ENCODE results near the gene PHTF1.
A peak's percentile ranks its signal among the peaks of the same experiment; 100 is the strongest.

PHTF1 gene

GRCh38 chr1:113759333-113760101 lies at the start of gene PHTF1:
Gene PHTF1 (minus strand): TSS chr1:113759486. CDS start chr1:113758703, 783 bp downstream.
- DNase-seq, result peak; percentile 58 to 68

GRCh38 chr1:113808450-113809195 lies 49.3 kb upstream of the PHTF1 start:
- no peak for DNase-seq

- DNase-seq, result no peak
These were observed 46.4 kb upstream of the PHTF1 start for GRCh38 chr1:113805639-113806038.

GRCh38 chr1:113805256-113805531 lies 45.9 kb upstream of the PHTF1 start:
- DNase-seq, result no peak

GRCh38 chr1:113804421-113805255 lies 45.4 kb upstream of the PHTF1 start:
- DNase-seq, result no peak

GRCh38 chr1:113802367-113803007 lies 43.2 kb upstream of the PHTF1 start:
- DNase-seq, result no peak

GRCh38 chr1:113800487-113800886 lies 41.2 kb upstream of the PHTF1 start:
- no peak for DNase-seq

- DNase-seq, result no peak
These were observed 38.2 kb upstream of the PHTF1 start for GRCh38 chr1:113797472-113797871.

- no peak for DNase-seq
These were observed 34.9 kb upstream of the PHTF1 start for GRCh38 chr1:113793878-113794834.

- no peak for DNase-seq
These were observed 33.7 kb upstream of the PHTF1 start for GRCh38 chr1:113792986-113793385.

GRCh38 chr1:113792471-113792870 lies 33.2 kb upstream of the PHTF1 start:
- DNase-seq, result no peak

GRCh38 chr1:113788802-113789201 lies 29.5 kb upstream of the PHTF1 start:
- no peak for DNase-seq

GRCh38 chr1:113787663-113788062 lies 28.4 kb upstream of the PHTF1 start:
- DNase-seq, result no peak

GRCh38 chr1:113786069-113786468 lies 26.8 kb upstream of the PHTF1 start:
- no peak for DNase-seq

GRCh38 chr1:113784104-113784779 lies 25.0 kb upstream of the PHTF1 start:
- peak; percentile 21 to 24 for DNase-seq

GRCh38 chr1:113783254-113784103 lies 24.2 kb upstream of the PHTF1 start:
- peak; percentile 14 to 32 for DNase-seq

GRCh38 chr1:113782406-113782805 lies 23.1 kb upstream of the PHTF1 start:
- DNase-seq, result no peak

- DNase-seq, result no peak
These were observed 21.3 kb upstream of the PHTF1 start for GRCh38 chr1:113780374-113781146.

- DNase-seq, result no peak
These were observed 20.3 kb upstream of the PHTF1 start for GRCh38 chr1:113779542-113779941.

Measured in stimulated activated CD4-positive, alpha-beta T cell treated with anti-CD3 and anti-CD28 coated beads, Interleukin-2, amount 100 ng/mL, for 24 hours (primary cell).